HG03039 (cell line): Measurements from ENCODE around the gene FMNL2.
"Not testable (repeated sequence)": the region's sequence is repeated elsewhere in the genome, so short reads cannot be mapped to it uniquely, and the experiment has no call there.

Experiments used
- ATAC-seq: cut with Tn5 transposase; IDR thresholded peaks from one replicate; pipeline ENCODE4 v1.9.1; 2021; ENCODE audit warnings: mild to moderate bottlenecking, moderate library complexity; ENCODE audit not compliant: unreplicated experiment

The FMNL2 gene

GRCh38 chr2:152372438-152372984 is 37.5 kb downstream of the FMNL2 start:
- no peak for ATAC-seq

DNA sequence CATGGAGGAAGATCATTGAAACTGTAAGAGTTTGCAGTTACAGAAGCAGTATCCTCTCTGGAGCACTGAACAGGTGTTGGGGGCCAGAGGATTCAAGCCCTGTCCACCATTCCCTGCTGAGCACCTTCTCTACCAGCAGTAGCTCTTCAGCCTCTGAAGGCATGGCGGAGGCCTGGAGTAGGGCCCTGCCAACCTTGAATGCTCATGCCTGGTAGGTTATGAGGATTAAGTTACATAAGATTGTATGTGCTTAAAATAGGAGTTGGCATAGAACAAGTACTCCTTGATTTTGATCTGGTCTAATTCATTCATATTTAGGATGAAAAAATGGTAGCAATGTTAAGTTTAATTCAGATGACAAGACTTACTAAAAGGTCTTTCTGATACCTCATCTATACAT is 40.2 kb downstream of the FMNL2 start:
- no peak for ATAC-seq

DNA sequence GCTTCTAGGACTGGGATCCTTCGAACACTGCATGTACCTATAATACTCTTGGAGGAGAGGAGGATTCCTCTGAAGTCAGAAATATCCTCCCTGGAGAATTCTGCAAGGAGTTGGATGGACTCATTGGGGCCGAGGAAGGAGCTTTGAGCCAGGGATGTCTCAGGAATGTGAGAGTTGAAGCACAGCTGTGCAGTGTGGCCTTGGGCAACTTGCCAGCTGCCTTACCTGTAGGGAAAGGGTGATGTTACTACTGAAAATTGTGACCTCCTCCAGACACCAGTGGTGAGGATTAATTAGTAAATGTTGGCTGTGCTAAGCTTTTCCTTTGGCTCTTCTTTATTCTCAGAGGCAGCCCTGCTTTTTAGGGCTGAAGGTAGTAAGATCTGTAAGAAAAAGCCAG is 41.4 kb downstream of the FMNL2 start:
- no peak for ATAC-seq

GRCh38 chr2:152376968-152377367 is 42.0 kb downstream of the FMNL2 start:
- no peak for ATAC-seq

- ATAC-seq: no peak
Measured at GRCh38 chr2:152379089-152379488, 44.1 kb downstream of the FMNL2 start.

DNA sequence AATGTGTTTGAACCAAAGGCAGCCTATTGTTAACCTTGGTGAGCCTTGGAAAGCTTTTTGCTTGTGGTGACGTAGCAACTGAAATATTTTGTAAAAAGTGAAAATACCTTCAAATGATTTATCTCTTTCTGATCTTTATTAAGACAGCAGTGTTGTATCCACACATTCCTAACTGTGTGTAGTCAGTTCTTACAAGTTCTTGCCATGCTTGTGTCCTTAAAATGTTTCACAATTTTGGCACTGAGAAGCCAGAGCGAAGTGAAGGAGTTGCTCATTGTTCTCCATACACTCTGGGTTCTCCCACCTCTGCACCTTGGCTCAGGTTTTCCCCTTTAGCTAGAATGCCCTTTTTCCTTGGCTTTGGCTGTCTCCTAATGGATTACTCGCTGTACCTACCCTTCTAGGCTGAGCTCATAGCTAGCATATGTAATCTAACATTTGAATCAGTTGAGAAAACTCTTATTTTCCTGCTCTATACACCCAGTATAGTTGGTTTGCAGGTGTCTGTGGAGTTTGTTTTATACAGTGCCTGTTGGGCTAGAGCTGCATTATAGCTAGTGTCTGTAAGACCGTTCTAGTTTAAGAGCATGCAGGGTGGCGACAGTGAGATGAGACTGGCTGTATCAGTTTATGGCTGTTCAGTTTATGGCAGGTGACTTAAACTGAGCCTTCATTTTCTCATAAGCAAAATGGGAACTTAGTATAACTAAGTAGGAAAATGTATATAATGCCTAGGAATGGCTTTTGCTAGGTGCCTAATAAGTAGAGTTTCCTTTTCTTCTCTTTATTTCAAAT is 45.5 kb downstream of the FMNL2 start:
- ATAC-seq: no peak

DNA sequence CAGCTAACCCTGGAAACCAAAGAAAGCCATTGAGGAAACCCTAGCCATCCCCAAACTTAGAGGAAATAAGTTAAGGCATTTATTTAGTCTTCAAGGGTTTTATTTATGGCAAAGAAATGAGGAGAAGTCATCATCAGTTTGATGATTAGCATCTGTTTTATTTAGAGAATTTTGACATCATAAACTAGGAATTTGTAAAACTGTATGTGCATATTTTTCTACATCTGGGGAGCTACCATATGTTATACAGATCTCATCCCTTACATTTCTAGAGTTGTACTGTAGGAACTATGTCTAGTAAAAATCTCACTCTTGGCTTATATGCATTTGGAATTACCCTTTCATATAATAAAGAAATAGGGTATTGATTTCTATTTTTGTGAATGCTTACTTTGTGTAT is 48.7 kb downstream of the FMNL2 start:
- no peak for ATAC-seq

DNA sequence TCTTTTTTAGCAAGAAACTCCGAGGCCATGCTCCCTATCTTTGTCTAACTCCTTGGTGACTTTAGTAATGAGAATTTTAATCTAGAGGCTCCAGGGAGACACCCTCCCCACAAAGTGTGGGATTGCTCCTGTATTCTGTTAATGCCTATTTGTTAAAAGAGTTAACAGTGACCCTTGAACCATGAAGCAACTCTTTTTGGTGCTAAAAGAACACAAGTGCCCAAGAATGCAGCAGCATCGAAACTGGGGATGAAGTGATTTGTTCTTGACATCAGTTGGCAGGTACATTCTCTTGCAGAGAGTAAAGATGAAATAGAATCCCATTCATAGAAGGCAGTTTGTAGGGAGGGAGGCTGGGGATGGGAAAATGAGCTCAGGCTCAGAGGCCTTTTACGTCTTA is 50.0 kb downstream of the FMNL2 start:
- ATAC-seq: no peak

GRCh38 chr2:152385650-152386049 is 50.7 kb downstream of the FMNL2 start:
- no peak for ATAC-seq

DNA sequence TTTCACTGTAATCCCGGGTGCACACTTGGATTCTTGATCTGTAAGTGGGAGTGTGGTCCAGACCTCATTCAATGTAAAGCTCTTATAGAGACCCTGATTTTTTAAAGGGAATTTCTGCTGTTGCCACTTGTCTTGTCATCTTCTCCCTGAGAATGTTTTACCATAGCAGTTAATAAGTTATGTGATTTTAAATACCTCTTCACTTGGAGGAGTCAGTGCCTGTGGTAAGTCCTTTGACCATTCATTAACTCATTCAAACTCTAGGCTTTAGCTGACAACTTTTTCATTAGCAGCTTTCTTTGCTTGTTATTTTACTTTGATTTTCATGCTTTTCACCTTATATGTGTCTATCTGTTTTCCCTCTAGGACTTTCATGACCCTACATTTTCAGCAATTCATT is 51.3 kb downstream of the FMNL2 start:
- no peak for ATAC-seq

DNA sequence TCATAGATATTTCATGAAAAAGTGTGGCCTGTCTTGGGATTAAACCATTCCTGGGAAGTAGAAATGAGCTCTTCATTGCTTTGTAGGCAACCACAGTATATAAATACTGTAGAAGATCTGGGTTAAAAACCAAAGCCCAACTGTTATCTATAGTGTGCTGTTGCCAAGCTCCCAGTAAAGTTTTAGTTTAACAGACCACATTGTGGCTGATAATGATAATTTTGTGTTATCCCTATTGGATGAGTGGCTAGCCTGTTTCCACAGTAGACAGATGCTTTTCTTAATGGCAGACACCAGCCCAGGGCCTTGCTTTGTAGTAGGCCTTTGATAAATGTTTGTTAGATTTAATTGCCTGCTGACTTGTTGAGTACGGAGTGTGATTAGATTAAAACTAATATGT is 52.1 kb downstream of the FMNL2 start:
- no peak for ATAC-seq

GRCh38 chr2:152388269-152388668 is 53.3 kb downstream of the FMNL2 start:
- not testable (repeated sequence) for ATAC-seq

DNA sequence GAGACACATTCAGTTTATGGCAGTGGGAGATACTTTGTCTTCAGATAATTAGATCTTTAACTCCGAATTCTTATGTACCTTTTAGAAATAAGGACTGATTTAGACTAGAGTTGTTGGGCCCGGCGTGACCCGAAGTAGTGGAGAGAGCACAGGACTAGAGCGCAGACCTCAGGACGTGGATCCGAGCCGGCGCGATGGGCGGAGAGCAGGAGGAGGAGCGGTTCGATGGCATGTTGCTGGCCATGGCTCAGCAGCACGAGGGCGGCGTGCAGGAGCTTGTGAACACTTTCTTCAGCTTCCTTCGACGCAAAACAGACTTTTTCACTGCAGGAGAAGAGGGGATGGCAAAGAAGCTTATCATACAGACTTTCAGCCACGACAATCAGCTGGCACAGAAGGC is 54.5 kb downstream of the FMNL2 start:
- ATAC-seq: no peak

GRCh38 chr2:152390837-152391236 is 55.9 kb downstream of the FMNL2 start:
- ATAC-seq: no peak

DNA sequence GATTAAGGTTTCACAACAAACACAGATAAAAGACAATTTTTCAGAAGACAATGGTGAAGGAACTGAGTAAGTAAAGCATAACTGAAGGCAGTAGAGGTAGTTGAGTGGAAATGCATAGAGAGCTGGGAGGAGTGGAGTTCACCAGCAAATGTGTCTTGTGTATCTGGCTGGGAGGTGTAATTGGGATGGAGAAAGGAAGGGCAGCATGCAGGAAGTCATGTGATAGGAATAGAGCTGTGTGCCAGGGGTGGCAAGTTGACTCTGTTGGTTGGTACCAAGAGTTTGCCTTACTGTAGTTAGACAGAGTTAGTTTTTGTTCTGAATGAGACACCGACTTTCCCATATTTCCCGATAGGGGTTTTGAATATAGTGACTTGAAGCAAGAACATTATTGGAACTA is 56.3 kb downstream of the FMNL2 start:
- ATAC-seq: no peak

DNA sequence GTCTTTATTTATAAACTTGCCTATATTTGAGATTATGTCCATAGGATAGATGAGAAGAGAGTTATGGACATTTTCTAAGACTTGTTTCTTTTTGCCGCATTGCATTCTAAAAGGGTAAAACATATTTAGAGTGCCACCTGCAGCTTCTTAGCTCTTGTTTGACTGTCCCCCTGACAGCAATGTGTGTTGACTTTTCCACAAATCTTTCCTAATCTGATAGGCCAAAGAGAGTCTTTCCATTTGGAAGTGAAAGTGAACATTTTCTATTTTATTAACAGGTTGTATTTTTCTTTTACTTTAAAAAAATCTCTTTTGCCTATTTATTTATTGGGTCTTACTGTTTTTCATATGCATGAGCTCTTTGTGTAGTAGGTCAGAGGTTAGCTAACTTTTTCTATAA is 58.4 kb downstream of the FMNL2 start:
- no peak for ATAC-seq

GRCh38 chr2:152394326-152394725 is 59.4 kb downstream of the FMNL2 start:
- ATAC-seq: no peak

DNA sequence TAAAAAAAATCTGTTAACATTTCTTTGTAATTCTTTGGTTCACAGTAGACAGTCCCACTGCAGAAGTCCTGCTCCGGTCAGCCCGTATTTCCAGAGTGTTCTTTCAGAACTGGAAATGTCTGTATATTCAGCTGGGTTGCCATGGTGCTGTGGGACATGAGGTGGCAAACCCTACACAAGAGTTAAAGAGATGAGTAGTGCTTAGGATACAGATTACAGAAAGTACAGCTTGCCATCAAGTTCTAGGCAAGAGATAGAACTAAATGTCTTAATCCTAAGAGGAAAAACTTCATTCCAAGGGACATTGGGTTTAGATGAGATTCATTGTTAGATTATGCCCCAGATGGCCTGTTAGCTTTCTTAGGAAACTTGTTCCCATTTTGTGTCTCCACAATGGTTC is 60.1 kb downstream of the FMNL2 start:
- no peak for ATAC-seq

DNA sequence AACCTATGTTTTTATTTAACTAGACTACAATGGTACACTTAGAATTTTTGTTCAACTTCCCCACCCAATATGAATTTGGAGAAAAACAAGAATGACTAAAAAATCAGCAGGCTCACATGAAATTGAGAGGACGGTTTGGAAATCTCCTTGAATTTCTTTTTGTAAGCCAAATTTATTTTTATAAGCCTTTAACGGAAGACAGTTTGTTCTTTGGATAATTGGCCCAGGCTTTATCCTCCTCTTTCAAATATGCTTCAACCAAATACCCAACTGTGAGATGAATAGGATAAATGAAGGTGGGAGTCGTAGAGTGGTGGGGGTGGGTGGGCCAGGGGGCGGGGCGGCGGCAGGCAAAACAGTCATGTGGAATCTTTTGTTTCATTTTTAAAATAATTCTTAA is 60.6 kb downstream of the FMNL2 start:
- no peak for ATAC-seq

- no peak for ATAC-seq
Measured at GRCh38 chr2:152396051-152396511, 61.1 kb downstream of the FMNL2 start.

DNA sequence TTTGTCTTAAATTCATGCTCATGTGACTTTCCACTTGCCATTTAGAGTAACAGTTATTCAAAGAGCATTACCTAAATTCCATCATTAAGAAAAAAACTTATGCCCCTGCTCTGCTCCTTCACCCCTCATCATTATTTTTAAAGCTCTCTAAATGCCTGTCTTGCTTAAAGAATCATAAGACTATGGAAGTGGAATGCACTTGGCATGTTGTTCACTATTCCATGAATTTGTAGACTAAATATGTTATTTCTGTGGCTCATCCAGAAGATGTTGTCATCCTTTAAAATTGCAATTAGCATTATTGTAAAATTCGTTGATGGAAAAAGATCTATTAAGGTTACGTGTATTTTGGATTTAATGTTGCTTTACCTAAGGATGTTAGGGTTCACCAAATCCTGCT is 61.8 kb downstream of the FMNL2 start:
- ATAC-seq: no peak

- ATAC-seq: no peak
Measured at GRCh38 chr2:152399003-152399402, 64.0 kb downstream of the FMNL2 start.
